Natural killer cell treated with Interleukin-12 subunit alpha and Interleukin-12 subunit beta and Interleukin-15 and Interleukin-18, amount 100 ng/mL, for 72 hours (primary cell): ENCODE data around the gene CLEC5A. TPM values are rescaled to one million over a fixed set of nuclear protein-coding genes. Genes with fewer than 3 reads are reported as not detected.

Experiments used
- total RNA-seq, 2 donors: library from RNA; stranded (reverse); gene quantifications; one replicate each; pipeline ENCODE4 v1.2.3, GENCODE V29; 2022

Gene CLEC5A
- total RNA-seq, 2 donors from 2014 or later, result not detected

Other genes with a start within 250 kb of the CLEC5A start
- 10 to 100 TPM; 24.7 to 40.0 TPM for gene DENND11, start 244.8 kb downstream of the CLEC5A start, total RNA-seq
- gene WEE2, start 238.6 kb downstream of the CLEC5A start, total RNA-seq, result under 1 TPM in 1 of 2 donors, not detected in 1; 0.17 TPM
- 100 to 1,000 TPM; 163 to 208 TPM for gene SSBP1, start 208.6 kb downstream of the CLEC5A start, total RNA-seq
- 1 to 10 TPM in 1 of 2 donors, under 1 TPM in 1; 0.78 to 3.3 TPM for gene TAS2R3, start 182.9 kb downstream of the CLEC5A start, total RNA-seq
- 1 to 10 TPM in 1 of 2 donors, under 1 TPM in 1; 0.69 to 1.8 TPM for gene TAS2R4, start 170.3 kb downstream of the CLEC5A start, total RNA-seq
- 1 to 10 TPM in 1 of 2 donors, under 1 TPM in 1; 0.83 to 3.0 TPM for gene TAS2R5, start 156.8 kb downstream of the CLEC5A start, total RNA-seq
- not detected for gene PRSS37, start 105.5 kb downstream of the CLEC5A start, total RNA-seq
- not detected for gene OR9A4, start 30.6 kb downstream of the CLEC5A start, total RNA-seq
- not detected for gene TAS2R38, start 26.8 kb upstream of the CLEC5A start, total RNA-seq
- gene MGAM, start 48.9 kb upstream of the CLEC5A start, total RNA-seq, result under 1 TPM in 1 of 2 donors, not detected in 1; 0.33 TPM
- not detected for gene MGAM2, start 164.7 kb upstream of the CLEC5A start, total RNA-seq